ENCODE results near the gene VSX1. TPM values are rescaled to one million over a fixed set of nuclear protein-coding genes. Genes with fewer than 3 reads are reported as not detected.
A peak's percentile ranks its signal among the peaks of the same experiment; 100 is the strongest.

The VSX1 gene
- total RNA-seq, 1 donor from 2014 or later, result not detected

DNA sequence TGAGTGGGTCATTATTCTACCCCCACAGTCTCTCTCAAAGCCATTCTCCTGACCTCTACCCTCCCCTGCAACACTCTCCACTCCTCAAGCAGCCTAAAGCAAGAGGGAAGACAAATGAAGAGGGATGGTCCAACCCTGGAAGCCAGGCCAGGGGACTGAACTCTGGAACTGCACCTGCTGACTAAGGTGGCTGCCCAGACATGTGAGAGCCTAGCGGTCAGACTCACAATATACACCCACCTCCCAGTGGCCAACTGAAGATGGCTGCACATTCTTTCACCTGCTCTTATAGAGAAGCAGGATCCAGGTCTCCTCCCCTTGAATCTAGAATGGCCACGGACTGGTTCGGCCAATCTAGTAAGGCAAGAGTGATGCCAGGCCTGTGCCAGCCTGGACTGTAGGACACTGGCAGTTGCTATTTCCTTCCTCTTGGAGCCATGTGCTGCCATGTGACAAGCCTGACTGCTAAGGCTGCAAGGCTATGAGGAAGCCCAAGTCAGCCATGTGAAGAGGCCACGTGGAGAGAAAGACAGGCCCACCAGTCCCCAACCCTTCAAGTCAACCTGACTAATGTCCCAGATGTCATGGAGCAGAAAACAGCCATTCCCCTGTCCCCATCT is 55.8 kb downstream of the VSX1 start:
- H3K9me3 Mint-ChIP-seq (ENCODE audit: unreplicated experiment), result peaks cover 2% of the 10 kb centered on the region
- no peaks in the 10 kb centered on the region for H3K4me1 Mint-ChIP-seq (ENCODE audit: low read depth, unreplicated experiment)
- H3K27me3 Mint-ChIP-seq (ENCODE audit: unreplicated experiment), result peaks cover under 1% of the 10 kb centered on the region
- no peak overlapping the region for H3K4me3 Mint-ChIP-seq (ENCODE audit: unreplicated experiment)
- TF ChIP-seq, protein P1, sequence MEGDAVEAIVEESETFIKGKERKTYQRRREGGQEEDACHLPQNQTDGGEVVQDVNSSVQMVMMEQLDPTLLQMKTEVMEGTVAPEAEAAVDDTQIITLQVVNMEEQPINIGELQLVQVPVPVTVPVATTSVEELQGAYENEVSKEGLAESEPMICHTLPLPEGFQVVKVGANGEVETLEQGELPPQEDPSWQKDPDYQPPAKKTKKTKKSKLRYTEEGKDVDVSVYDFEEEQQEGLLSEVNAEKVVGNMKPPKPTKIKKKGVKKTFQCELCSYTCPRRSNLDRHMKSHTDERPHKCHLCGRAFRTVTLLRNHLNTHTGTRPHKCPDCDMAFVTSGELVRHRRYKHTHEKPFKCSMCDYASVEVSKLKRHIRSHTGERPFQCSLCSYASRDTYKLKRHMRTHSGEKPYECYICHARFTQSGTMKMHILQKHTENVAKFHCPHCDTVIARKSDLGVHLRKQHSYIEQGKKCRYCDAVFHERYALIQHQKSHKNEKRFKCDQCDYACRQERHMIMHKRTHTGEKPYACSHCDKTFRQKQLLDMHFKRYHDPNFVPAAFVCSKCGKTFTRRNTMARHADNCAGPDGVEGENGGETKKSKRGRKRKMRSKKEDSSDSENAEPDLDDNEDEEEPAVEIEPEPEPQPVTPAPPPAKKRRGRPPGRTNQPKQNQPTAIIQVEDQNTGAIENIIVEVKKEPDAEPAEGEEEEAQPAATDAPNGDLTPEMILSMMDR (IDR thresholded peaks at IDR 0.05; ENCODE audit: partially characterized antibody, unreplicated experiment), result no peak
- H3K27ac Mint-ChIP-seq (ENCODE audit: unreplicated experiment), result no peak overlapping the region
- peaks cover 2% of the 10 kb centered on the region for H3K36me3 Mint-ChIP-seq (ENCODE audit: unreplicated experiment)
- peak; percentile 2 for DNase-seq

Other genes starting within 250 kb of the VSX1 start
- gene CST7, start 132.9 kb downstream of the VSX1 start, total RNA-seq (ENCODE audit: unreplicated experiment), result not detected
- gene APMAP, start 89.4 kb downstream of the VSX1 start, total RNA-seq (ENCODE audit: unreplicated experiment), result 218 TPM
- not detected for gene ACSS1, start 24.0 kb downstream of the VSX1 start, total RNA-seq (ENCODE audit: unreplicated experiment)
- 191 TPM for gene ENTPD6, start 113.6 kb upstream of the VSX1 start, total RNA-seq (ENCODE audit: unreplicated experiment)
- gene PYGB, start 165.9 kb upstream of the VSX1 start, total RNA-seq (ENCODE audit: unreplicated experiment), result 295 TPM

Measured in glutamatergic neuron (in vitro differentiated cells).